Small intestine (tissue), 7 donors: ENCODE measurements around the gene DAG1. TPM values are rescaled to one million over a fixed set of nuclear protein-coding genes. Genes with fewer than 3 reads are reported as not detected.

ENCODE experiments used
- DNase-seq, 2 donors: peaks; one replicate each; pipeline versions ENCODE4 v3.0.0 to v3.0.0-alpha.2; 2013
- FAIRE-seq: peaks from 2 replicates; lab custom pipeline; 2012; peaks lifted over from hg19 to GRCh38; lab: Jason Lieb, UNC
- H3K27ac ChIP-seq, 3 donors: one replicate each; pipeline ENCODE4 v1.5.1; 2013; ENCODE audit warnings: low read length in 2 of 3, mild to moderate bottlenecking in 2 of 3, control low read depth in 1 of 3, inconsistent platforms in 1 of 3, low read depth in 1 of 3, moderate library complexity in 1 of 3
- H3K27me3 ChIP-seq, 3 donors: one replicate each; pipeline ENCODE4 v1.6.1; 2013; ENCODE audit warnings: low read length in 3 of 3, inconsistent platforms in 1 of 3; ENCODE audit not compliant: control insufficient read depth in 3 of 3, insufficient read depth in 3 of 3
- H3K36me3 ChIP-seq, 3 donors: one replicate each; pipeline ENCODE4 v1.6.1; 2013; ENCODE audit warnings: low read length in 3 of 3, inconsistent platforms in 1 of 3, low read depth in 1 of 3, mild to moderate bottlenecking in 1 of 3, moderate library complexity in 1 of 3; ENCODE audit not compliant: control insufficient read depth in 3 of 3, insufficient read depth in 2 of 3
- H3K4me1 ChIP-seq, 3 donors: one replicate each; pipeline ENCODE4 v1.6.1; 2013; ENCODE audit warnings: low read length in 2 of 3, inconsistent platforms in 1 of 3, low read depth in 1 of 3, mild to moderate bottlenecking in 1 of 3, moderate library complexity in 1 of 3; ENCODE audit not compliant: control insufficient read depth in 3 of 3, insufficient read depth in 2 of 3
- H3K4me3 ChIP-seq, 3 donors: one replicate each; pipeline ENCODE4 v1.5.1; 2013; ENCODE audit warnings: low read length in 3 of 3, control low read depth in 1 of 3, inconsistent platforms in 1 of 3, low read depth in 1 of 3, mild to moderate bottlenecking in 1 of 3, moderate library complexity in 1 of 3
- H3K9me3 ChIP-seq, 2 donors: one replicate each; pipeline ENCODE4 v1.6.1; 2013; ENCODE audit warnings: low read depth in 1 of 2, low read length in 1 of 2; ENCODE audit not compliant: control insufficient read depth in 2 of 2, insufficient read depth in 1 of 2
- WGBS, 3 donors: extraction: QIAGEN DNeasy Blood & Tissue Kit; methylation state at CpG; one replicate each; pipeline ENCODE4 v1.1.7; 2013; 5-methylcytosine and 5-hydroxymethylcytosine counted together
- polyA plus RNA-seq, 4 donors: library from polyadenylated mRNA; stranded (reverse) in 3 of 4; unstranded in 1 of 4; fragments of 200-250 nt in 3 of 4; fragments of 120-200 nt in 1 of 4; gene quantifications; one replicate each; pipeline versions ENCODE4 v1.2.1 to v1.2.3, GENCODE V29; 2013
- donor health status: healthy with polysubstance abuse.
- donor health status: control.
- donor health status: control.
- donor health status: Bipolar disorder and iron deficiency.
- donor health status: healthy.

Gene DAG1
- polyA plus RNA-seq, 4 donors, result 3.8 to 42.6 (median 23.8) TPM

- no peak for FAIRE-seq
- no peak overlapping the region for H3K4me3 ChIP-seq
- WGBS, 3 donors, result 89 to 92% (median 90%) methylated on average over 4 of the region's 4 CpGs
- no peaks in the 10 kb centered on the region for H3K27me3 ChIP-seq
- no peak for DNase-seq
- peaks cover 9 to 41% (median 16%) of the 10 kb centered on the region in 3 donors for H3K36me3 ChIP-seq
- H3K27ac ChIP-seq, result no peak overlapping the region
- H3K9me3 ChIP-seq, result no peaks in the 10 kb centered on the region
- no peaks in the 10 kb centered on the region for H3K4me1 ChIP-seq
Measured at GRCh38 chr3:49513494-49514124, 43.5 kb downstream of the DAG1 start.

GRCh38 chr3:49518016-49518415 is 47.9 kb downstream of the DAG1 start:
- 81 to 94% (median 93%) methylated on average over 3 of the region's 3 CpGs for WGBS, 3 donors
- H3K36me3 ChIP-seq, result peaks cover 4 to 47% (median 9%) of the 10 kb centered on the region in 3 donors
- no peak for FAIRE-seq
- no peaks in the 10 kb centered on the region for H3K4me1 ChIP-seq
- no peaks in the 10 kb centered on the region for H3K9me3 ChIP-seq
- H3K4me3 ChIP-seq, result no peak overlapping the region
- H3K27ac ChIP-seq, result no peak overlapping the region
- DNase-seq, result no peak
- H3K27me3 ChIP-seq, result no peaks in the 10 kb centered on the region

- no peak for DNase-seq
- Histone ChIP-seq H3K27me3 (no peaks in the 10 kb centered on the region), H3K27ac (no peak overlapping the region), H3K36me3 (peaks cover 4 to 47% (median 6%) of the 10 kb centered on the region in 3 donors), H3K4me1 (no peaks in the 10 kb centered on the region), H3K4me3 (no peak overlapping the region), H3K9me3 (no peaks in the 10 kb centered on the region)
- 93 to 94% (median 94%) methylated on average over 5 of the region's 5 CpGs for WGBS, 3 donors
- FAIRE-seq, result no peak
Measured at GRCh38 chr3:49518441-49518840, 48.4 kb downstream of the DAG1 start.

GRCh38 chr3:49519296-49519695 is 49.2 kb downstream of the DAG1 start:
- no peak for FAIRE-seq
- WGBS, 3 donors, result 82 to 92% (median 90%) methylated on average over 6 of the region's 6 CpGs
- peaks cover 3 to 55% (median 4%) of the 10 kb centered on the region in 3 donors for H3K36me3 ChIP-seq

GRCh38 chr3:49519916-49520385 is 49.9 kb downstream of the DAG1 start:
- no peaks in the 10 kb centered on the region for H3K9me3 ChIP-seq
- DNase-seq (no peak), FAIRE-seq (no peak)
- no peak overlapping the region for H3K4me3 ChIP-seq
- no peaks in the 10 kb centered on the region for H3K4me1 ChIP-seq
- H3K27me3 ChIP-seq, result no peaks in the 10 kb centered on the region
- H3K27ac ChIP-seq, result no peak overlapping the region
- 64 to 92% (median 67%) methylated on average over 2 of the region's 2 CpGs for WGBS, 3 donors
- H3K36me3 ChIP-seq, result peaks cover 3 to 61% (median 4%) of the 10 kb centered on the region in 3 donors

More at GRCh38 chr3:49519296-49519695, 49.2 kb downstream of the DAG1 start:
- no peak overlapping the region for H3K4me3 ChIP-seq
- no peak for DNase-seq
- no peaks in the 10 kb centered on the region for H3K9me3 ChIP-seq
- H3K27me3 ChIP-seq, result no peaks in the 10 kb centered on the region
- no peak overlapping the region for H3K27ac ChIP-seq
- H3K4me1 ChIP-seq, result no peaks in the 10 kb centered on the region

GRCh38 chr3:49523756-49524747 is 54.0 kb downstream of the DAG1 start:
- no peaks in the 10 kb centered on the region for H3K4me1 ChIP-seq
- peaks cover 0 to 44% (median 0%) of the 10 kb centered on the region in 3 donors for H3K36me3 ChIP-seq
- WGBS, 3 donors, result 70 to 80% (median 76%) methylated on average over 5 of the region's 5 CpGs
- no peaks in the 10 kb centered on the region for H3K27me3 ChIP-seq
- H3K9me3 ChIP-seq, result no peaks in the 10 kb centered on the region
- no peak overlapping the region for H3K27ac ChIP-seq
- H3K4me3 ChIP-seq, result no peak overlapping the region
- DNase-seq (no peak), FAIRE-seq (no peak)

- no peak for DNase-seq
- FAIRE-seq, result no peak
- Histone ChIP-seq H3K27ac (no peak overlapping the region), H3K4me1 (no peaks in the 10 kb centered on the region), H3K36me3 (peaks cover 6 to 43% (median 12%) of the 10 kb centered on the region in 3 donors), H3K27me3 (no peaks in the 10 kb centered on the region), H3K9me3 (no peaks in the 10 kb centered on the region), H3K4me3 (no peak overlapping the region)
Measured at GRCh38 chr3:49529567-49529966, 59.5 kb downstream of the DAG1 start.

GRCh38 chr3:49530231-49530630 is 60.2 kb downstream of the DAG1 start:
- DNase-seq (no peak), FAIRE-seq (no peak)
- H3K27me3 ChIP-seq, result no peaks in the 10 kb centered on the region
- no peaks in the 10 kb centered on the region for H3K4me1 ChIP-seq
- H3K27ac ChIP-seq, result no peak overlapping the region
- H3K9me3 ChIP-seq, result no peaks in the 10 kb centered on the region
- H3K36me3 ChIP-seq, result peaks cover 6 to 43% (median 12%) of the 10 kb centered on the region in 3 donors
- 72 to 89% (median 78%) methylated on average over 5 of the region's 5 CpGs for WGBS, 3 donors
- H3K4me3 ChIP-seq, result no peak overlapping the region
